GM21825 (cell line): Measurements from ENCODE around the gene CTNNAL1.
"Not testable (repeated sequence)": the region's sequence is repeated elsewhere in the genome, so short reads cannot be mapped to it uniquely, and the experiment has no call there.

Source experiments
- ATAC-seq: cut with Tn5 transposase; IDR thresholded peaks from one replicate; pipeline ENCODE4 v1.9.1; 2021; ENCODE audit warnings: mild to moderate bottlenecking, moderate library complexity; ENCODE audit not compliant: unreplicated experiment

CTNNAL1 gene

DNA sequence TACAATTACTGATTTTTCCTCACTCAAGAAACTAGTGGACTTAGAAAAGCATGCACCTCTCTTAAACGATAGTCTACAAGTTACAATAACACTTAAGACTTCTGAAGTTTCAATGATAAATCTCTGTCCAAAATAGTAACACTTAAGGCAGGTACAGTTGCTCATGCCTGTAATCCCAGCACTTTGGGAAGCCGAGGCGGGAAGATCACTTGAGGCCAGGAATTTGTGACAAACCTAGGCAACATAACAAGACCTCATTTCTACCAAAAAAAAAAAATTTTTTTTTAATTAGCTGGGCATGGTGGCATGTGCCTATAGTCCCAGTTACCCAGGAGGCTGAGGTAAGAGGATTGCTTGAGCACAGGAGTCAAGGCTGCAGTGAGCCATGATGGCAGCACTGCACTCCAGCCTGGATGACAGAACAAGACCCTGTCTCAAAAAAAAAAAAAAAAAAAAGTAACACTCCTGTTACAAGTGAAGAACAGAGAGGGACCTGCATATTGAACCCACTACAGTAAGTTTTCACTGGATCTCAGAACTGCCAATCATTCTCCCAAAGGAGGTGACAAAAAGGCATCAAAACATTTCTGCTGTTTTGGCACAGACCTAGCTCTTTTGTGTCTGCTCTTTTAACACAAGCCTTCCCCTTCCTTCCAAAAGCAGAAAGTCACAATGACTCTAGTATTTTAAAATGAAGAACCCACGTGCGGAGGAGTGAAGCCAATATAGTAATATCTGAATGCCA is 75.6 kb downstream of the CTNNAL1 start:
- ATAC-seq = no peak

DNA sequence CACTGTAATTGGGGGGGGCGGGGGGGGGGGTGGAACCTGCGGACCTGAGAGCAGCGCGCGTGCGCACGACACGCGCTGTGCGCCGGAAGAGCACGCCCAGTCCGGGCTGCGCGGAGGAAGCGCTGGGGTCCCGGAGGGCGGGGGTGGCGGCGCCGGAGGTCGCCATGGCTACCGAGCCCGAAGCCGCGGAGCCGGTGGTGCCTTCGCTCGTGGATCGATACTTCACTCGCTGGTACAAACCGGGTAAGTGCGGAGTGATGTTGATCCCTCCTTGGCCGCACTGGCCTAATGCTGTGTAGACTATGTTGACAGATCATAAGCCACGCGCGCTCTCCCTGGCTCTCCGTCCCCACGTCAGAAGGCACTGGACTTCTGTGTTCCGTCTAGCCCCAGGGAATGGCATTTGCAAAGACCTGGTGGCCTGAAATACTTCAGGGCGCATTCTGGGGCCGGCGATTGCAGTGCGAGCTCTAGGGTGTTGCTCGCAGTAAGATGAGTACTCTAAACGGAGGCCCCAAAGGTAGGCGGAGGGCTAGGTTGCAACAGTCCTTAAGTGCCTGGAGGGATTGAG is 78.9 kb downstream of the CTNNAL1 start, which contains the start of gene ABITRAM:
ABITRAM (plus strand) TSS at position 78 of the 571 bp plus-strand sequence; CDS start at position 165, 87 bp downstream.
- ATAC-seq = peak; percentile 79

DNA sequence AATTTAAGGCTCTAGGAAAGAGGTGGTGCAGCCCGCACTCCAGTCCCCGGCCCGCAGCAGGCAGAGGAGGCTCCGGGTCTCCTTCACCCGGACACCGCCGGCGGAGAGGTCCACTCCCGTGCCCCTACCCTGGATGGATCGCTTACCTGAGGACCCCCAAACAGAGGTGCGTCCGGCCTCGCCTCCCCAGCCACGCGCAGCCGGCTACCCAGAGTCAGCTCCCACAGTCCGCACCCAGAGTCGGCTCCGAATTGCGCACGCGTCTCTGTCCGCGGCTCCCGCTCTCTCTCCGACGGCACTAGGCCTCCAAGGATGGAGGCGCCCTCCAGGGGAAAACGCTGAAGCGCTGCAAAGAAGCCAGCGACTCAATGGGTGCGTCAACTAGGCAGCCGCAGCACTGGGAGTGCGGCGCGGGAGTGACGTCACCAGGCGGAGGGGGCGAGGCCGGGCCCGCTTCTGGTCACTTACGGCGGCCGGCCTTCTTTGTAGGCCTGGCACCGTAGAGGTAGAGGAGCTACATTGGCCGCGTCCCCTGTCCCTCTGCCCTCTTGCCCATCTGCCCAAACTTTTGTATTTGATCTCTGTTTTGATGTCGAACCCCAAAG is 79.5 kb downstream of the CTNNAL1 start, which contains the start of gene ELP1:
ELP1 (minus strand) TSS at position 407 of the 605 bp plus-strand sequence. CDS start 2,978 bp downstream, outside the sequence.
- ATAC-seq = peak; percentile 87

DNA sequence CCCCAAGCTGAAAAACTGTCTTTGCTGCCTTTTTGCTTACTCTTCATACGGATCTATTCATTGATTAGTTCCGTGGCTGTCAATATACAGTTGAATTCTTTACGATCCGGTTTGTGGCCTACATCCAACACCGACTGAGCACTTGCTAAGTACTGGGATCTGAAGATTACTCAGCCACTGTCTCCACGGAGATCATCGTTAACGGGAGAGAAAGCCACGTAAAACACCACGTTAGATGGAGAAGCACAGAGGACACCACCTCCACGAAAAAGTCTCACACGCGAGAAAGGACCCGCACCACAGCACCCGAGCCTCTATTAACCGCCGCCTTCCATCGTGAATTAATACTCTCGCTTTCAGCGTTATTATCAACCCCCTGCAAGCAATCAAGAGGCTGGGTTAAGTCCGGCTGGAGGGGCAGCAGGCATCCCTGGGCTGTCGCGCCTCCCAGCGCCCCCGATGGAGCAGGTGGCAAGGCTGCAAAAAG is 80.0 kb downstream of the CTNNAL1 start:
- no peak for ATAC-seq

DNA sequence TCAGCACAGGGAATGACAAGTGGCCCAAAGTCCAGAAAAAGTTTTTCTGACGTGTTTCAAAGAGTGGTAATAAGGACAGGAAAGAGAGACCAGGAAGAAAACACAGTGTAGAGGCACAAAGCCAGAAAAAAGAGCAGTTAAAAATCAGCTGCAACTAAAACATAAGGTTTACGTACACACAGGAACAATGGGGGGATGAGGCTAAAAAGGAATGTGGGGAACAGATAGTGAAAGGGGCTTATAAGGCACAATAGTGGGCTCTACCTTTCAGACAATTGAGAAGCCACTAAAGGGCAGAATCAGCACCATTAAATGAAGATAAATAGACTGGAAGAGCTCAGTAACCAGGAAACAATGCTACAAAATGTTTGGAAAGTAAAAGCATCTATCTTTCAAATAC is 84.9 kb downstream of the CTNNAL1 start:
- ATAC-seq = no peak

DNA sequence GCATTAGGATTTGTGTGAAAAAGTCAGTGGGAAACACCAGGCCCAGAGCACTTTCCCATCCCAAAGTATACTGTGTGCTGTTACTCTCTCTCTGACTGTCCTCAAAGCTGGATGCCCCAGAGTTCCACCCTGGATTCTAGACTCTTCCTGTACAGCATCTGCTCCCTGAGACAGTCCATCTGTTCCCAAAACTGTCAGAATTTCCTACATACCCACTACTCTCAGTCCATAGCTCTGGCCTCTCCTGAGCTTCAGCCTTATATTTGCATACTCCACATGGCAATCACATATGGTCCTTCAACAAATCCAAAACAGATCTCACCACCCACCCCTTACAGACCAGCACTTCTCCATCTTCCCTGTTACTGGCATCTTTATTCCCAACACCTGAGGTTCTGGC is 88.8 kb downstream of the CTNNAL1 start:
- no peak for ATAC-seq

DNA sequence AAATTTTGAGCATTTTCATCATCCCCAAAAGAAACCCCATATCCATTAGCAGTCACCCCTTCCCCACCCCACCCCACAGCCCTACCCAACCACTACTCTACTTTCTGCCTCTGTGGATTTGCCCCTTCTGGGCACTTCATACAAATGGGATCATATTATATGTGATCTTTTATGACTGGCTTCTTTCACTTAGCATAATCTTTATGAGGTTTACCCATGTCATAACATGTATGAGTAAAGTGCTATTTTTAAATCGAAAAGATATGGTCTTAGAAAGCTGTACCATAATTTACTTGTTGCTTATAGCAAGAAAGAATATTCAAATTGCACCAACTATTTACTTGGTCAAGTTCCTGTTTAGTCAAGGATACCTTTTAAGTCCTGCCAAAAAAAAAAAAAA is 92.1 kb downstream of the CTNNAL1 start:
- no peak for ATAC-seq

DNA sequence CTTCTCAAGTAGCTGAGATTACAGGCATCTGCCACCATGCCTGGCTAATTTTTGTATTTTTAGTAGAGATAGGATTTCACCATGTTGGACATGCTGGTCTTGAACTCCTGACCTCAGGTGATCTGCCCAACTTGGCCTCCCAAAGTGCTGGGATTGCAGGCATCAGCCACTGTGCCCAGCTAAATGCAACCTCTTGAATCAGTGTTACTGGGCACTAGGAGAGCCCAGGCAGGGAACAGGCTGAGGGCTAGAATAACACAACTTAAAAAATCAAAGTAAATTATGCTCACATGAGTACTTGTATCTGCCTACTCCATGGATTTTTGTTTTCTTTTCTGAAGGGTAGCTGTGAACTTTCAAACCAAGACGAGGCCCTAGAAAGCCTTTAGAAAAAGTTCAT is 92.9 kb downstream of the CTNNAL1 start:
- not testable (repeated sequence) for ATAC-seq

DNA sequence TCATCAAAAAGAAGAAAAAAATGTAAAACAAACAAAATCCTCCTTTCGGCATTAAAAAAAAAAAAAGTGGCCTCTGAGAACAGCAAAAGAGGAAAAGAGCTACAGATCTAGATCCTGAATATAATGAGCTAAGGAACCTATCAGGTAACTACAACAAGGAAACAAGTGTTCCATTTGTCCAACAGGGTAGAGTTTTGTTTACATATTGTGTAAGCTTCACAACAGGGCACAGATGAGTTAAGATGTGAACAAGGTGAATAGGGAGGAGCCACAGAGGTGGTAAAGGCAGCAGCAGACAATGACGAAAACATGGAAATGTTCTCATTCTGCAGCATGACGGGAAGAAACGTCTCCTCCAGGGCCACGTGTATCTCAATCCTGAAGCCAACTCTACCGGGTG is 93.8 kb downstream of the CTNNAL1 start:
- ATAC-seq = no peak

DNA sequence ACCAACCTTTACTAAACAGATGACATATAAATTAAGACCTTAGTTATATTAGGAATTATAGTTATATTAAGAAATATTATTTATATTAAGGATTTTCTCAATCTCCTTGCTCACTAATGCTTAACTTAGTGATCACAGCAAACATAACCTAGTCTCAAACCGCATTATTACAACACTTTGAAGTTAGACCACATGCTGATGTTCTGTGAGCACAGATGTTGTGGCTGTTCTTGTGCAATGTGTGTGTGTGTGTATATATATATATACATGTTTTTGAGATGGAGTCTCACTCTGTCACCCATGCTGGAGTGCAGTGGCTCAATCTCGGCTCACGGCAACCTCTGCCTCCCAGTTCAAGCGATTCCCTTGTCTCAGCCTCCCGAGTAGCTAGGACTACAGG is 99.9 kb downstream of the CTNNAL1 start:
- no peak for ATAC-seq

DNA sequence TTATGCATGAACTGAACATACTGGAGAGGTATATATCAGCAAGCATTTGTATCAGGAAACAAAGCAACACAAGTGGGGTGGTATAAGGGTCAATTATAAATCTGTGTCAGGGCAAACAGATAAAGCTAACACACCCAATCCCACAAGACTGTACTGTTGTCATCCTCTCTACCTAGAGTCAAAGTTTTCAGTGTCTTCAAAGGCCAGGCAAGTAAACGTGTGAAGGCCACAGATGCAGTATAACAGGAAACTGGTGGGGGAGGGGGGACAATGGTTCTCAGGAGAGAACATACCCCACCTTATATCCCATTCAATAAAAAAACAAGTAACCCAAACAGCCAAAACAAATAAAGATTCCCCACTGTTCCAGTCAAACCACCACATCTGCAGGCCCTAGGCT is 101.5 kb downstream of the CTNNAL1 start:
- no peak for ATAC-seq

DNA sequence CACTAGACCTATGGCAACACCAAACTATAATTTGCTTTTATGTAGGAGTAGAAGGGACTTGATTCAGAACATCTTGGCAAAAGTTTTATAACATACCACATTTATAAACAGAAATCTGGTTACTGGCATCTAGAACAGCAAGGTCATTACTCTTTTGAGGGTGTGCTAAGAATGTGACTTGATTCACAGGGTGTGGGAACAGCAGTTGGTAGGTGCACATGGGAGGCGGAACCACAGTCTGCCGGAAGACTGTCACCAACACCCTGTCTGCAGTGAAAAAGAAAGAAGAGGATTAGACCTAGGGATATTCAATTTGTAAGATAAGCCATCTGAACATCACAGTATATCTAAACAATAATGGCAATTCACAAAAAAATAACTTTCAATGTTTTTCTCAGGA is 102.4 kb downstream of the CTNNAL1 start:
- ATAC-seq = no peak

DNA sequence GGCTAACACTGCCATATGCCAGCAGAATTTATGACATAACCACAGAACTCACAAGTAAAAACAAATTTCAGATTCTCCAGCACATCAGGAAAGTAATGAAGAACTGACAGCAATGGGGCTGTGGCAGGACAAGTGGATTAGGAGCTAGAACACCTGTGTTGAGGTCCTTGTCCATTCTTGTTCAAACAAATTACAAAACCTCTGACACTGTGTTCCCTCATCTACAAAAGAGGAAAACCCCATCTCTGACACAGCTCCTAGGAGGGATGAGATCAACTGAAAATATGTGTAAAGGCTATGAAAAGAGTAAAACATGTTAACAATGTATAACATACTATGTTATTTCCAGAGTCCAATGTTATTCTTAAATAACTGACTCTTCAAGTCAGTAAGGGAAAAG is 102.9 kb downstream of the CTNNAL1 start:
- ATAC-seq = no peak

DNA sequence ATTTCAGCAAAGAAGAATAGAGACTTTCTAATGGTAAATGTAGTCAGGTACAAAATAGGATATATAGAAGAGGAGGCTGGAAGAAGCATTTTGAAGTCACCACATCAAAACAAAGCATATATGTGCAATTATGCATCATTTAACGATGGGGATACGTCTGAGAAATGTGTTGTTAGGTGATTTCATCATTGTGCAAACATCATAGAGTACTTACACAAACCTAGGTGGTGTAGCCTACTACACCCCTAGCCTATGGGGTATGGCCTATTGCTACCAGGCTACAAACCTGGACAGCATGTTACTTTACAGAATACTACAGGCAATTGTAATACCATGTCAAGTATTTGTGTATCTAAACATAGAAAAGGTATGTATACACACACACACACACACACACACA is 107.8 kb downstream of the CTNNAL1 start:
- ATAC-seq = no peak

DNA sequence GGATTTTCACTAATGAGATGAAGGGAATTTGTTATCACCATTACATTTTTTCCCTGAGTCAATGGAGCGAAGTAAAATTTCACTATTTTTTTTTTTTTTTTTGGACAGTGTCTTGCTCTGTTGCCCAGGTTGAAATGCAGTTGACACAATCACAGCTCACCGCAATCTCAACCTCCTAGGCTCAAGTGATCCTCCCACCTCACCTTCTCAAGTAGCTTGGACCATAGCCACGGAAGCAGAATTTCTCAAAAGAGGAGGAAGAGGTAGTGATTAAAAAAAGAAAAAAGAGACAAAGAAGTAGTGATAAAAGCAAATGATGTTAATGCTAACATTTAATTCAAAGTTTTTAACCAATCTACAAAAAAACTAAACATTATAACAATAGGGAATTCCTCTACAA is 109.1 kb downstream of the CTNNAL1 start:
- no peak for ATAC-seq

DNA sequence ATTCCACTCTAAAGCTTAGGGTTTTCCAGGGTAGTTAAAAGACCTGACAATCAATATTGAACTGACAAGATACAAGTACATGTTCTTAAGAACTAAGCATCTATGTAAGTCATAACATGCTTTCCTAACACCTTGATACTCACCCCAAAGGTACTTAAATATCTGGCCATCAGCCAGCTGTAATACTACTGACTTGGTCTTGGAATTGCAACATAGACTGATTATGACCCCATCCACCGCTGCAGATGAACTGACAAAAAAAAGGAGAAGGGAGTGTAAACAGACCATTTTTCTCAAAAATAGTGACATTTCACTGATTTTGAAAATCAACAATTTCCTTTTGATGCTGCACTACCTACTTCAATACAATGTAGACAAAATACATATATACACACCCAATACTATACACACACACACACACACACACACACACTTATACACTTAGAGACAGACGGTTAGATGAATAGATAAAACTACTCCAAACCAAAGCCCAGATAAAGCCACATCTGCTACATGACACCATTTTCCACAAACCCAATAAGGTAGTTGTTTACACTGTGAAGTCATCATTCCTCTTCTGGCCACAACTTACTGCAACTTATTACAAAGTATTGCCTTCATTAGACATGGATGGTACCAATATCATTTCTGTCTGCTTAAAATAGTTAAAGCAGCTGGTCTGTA is 109.7 kb downstream of the CTNNAL1 start:
- ATAC-seq = no peak

DNA sequence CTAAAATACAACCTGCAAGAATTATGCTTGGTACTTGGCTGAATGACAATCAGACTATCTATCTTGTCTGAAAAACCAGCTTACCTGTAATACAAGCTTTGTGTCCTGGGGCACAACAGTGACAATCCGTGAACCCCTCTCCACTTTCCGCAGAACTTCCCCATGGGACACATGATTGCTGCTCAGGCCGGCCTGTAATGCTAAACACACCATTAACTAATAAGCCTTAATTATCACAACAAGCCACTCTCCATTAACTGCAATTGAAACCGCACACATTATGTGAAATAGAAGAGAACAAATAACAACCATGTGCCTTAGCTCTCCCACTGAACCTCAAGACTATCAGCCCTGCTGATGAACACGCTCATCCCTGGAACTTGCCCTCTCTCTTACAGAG is 113.1 kb downstream of the CTNNAL1 start:
- no peak for ATAC-seq

DNA sequence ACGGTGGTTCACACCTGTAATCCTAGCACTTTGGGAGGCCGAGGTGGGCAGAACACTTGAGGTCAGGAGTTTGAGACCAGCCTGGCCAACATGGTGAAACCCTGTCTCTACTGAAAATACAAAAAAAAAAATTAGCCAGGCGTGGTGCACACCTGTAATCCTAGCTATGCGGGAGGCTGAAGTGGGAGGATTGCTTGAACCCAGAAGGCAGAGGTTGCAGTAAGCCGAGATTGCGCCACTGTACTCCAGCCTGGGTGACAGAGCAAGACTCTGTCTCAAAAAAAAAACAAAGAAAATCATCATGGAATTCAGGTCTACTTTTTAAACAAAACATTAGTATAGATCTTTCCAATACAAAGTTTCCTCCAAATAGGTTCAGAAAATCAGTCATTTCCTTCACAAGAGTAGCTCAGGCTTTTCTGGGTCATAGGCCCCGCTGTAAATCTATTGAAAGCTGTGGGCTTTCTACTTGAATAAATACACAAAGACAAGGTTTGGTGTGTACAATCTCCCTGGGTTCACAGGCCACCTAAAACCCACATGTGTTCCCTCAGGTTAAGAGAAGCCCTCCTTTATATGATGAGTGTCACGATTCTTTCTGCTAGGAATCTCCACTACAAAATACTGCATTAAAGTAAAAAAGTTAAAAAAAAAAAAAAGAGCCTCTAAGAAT is 114.1 kb downstream of the CTNNAL1 start:
- ATAC-seq = not testable (repeated sequence)

DNA sequence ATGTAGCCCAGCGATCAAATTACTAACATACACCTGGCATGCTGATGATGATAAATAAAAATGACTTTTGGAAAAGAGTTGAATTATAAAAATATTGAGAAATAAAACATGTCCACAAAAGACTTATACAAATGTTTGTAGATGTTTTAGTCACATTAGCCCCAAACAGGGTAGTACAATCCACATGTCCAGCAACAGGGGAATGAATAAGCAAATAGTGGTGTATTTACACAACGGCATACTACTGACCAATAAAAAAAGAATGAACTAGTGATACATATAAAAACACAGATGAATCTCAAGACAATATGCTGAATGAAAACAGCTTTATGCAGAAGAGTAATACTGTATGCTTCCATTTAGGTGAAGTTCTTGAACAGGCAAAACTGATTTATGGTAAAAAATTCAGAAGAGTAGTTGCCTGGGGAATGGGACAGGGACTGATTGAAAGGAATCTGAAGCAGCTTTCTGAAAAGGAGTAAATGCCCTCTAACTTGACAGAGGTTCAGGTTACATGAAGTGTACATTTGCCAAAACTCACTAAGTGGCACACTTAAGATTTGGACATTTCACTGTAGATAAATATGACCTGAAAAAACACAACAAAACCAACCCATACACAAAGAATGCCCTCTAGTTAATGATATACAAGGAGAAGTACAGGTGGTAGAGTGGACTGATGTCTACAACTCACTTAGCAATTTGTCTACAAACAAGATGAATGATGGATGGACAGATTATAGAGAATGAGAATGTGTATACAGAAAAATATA is 115.8 kb downstream of the CTNNAL1 start:
- ATAC-seq = no peak
